ENCODE measurements around the gene HYAL3. TPM values are rescaled to one million over a fixed set of nuclear protein-coding genes. Genes with fewer than 3 reads are reported as not detected.
A peak's percentile ranks its signal among the peaks of the same experiment; 100 is the strongest.

The HYAL3 gene
- total and polyA plus RNA-seq, 2 of the 13 experiments (the other 11 are each of a cell fraction or from before 2014, with no cell fraction given), result 5.5 to 10.4 TPM

GRCh38 chr3:50264964-50265485 lies 34.2 kb downstream of the HYAL3 start (continued):
- TF ChIP-seq BCL3 (CRISPR knock-in tag; IDR thresholded peaks at IDR 0.05), result peak; percentile 14; the same call in 1 of the 2 replicates
- TF ChIP-seq NFE2L2 (IDR thresholded peaks at IDR 0.05; ENCODE audit: low read length), result no peak
- TF ChIP-seq ZBTB43 (CRISPR knock-in tag; conservative IDR thresholded peaks at IDR 0.05), result no peak
- 0 out of 2 replicates have a peak, but pooled peaks have one; percentile 3 for TF ChIP-seq GABPB1 (CRISPR knock-in tag; IDR thresholded peaks at IDR 0.05)
- peak; percentile 46; the same call in 1 of the 2 replicates for TF ChIP-seq KDM5B (CRISPR knock-in tag; IDR thresholded peaks at IDR 0.05; ENCODE audit: borderline replicate concordance)
- 0 out of 2 replicates have a peak, but pooled peaks have one; percentile 11 for TF ChIP-seq ZNF557 (CRISPR knock-in tag; IDR thresholded peaks at IDR 0.05)
- peak; percentile 7; the same call in 1 of the 2 replicates for TF ChIP-seq POLR2AphosphoS5 (IDR thresholded peaks at IDR 0.05; ENCODE audit: low read depth, low read length)
- peak; percentile 72 for TF ChIP-seq ZNF687 (CRISPR knock-in tag; IDR thresholded peaks at IDR 0.05)
- TF ChIP-seq ZSCAN25 (CRISPR knock-in tag; IDR thresholded peaks at IDR 0.05), result peak; percentile 85
- no peak for TF ChIP-seq MYNN (CRISPR knock-in tag; IDR thresholded peaks at IDR 0.05; ENCODE audit: low read depth)
- 0 out of 2 replicates have a peak, but pooled peaks have one; percentile 7 for TF ChIP-seq ISL2 (CRISPR knock-in tag; IDR thresholded peaks at IDR 0.05)
- peak; percentile 48; the same call in 1 of the 2 replicates for TF ChIP-seq ZNF280B (CRISPR knock-in tag; IDR thresholded peaks at IDR 0.05; ENCODE audit: borderline replicate concordance)
- no peak for TF ChIP-seq FOXK1 (CRISPR knock-in tag; IDR thresholded peaks at IDR 0.05; ENCODE audit: borderline replicate concordance, low read depth)
- no peak for TF ChIP-seq ZNF350 (CRISPR knock-in tag; IDR thresholded peaks at IDR 0.05; ENCODE audit: borderline replicate concordance, low read depth)
- TF ChIP-seq AGO2 (optimal IDR thresholded peaks at IDR 0.05; ENCODE audit: low read depth, low read length), result peak; percentile 70
- TF ChIP-seq SNRNP70 (IDR thresholded peaks at IDR 0.05; ENCODE audit: low read depth, low read length), result no peak
- TF ChIP-seq RELA (CRISPR knock-in tag; IDR thresholded peaks at IDR 0.05), result no peak
- TF ChIP-seq HNRNPL (IDR thresholded peaks at IDR 0.05; ENCODE audit: low read depth, low read length), result peak; percentile 56; the same call in 1 of the 2 replicates
- peak; percentile 78 for TF ChIP-seq ZNF883 (CRISPR knock-in tag; IDR thresholded peaks at IDR 0.05; ENCODE audit: not compliant biosample characterization)
- no peak for TF ChIP-seq XRCC5 (optimal IDR thresholded peaks at IDR 0.05; ENCODE audit: low read length)
- 0 out of 2 replicates have a peak, but pooled peaks have one; percentile 14 for TF ChIP-seq DPF2 (CRISPR knock-in tag; IDR thresholded peaks at IDR 0.05; ENCODE audit: borderline replicate concordance, low read depth)
- TF ChIP-seq TRIM24 (CRISPR knock-in tag; IDR thresholded peaks at IDR 0.05), result no peak
